Colon (tissue), 2 donors: Measurements from ENCODE around the gene PCNX1.
"Not testable (repeated sequence)": the region's sequence is repeated elsewhere in the genome, so short reads cannot be mapped to it uniquely, and the experiment has no call there.

Experiments
- FAIRE-seq: peaks from 2 replicates; lab custom pipeline; 2012; peaks lifted over from hg19 to GRCh38; lab: Jason Lieb, UNC
- donor health status: control.
- donor health status: control.

Gene PCNX1

GRCh38 chr14:71129716-71130490, 222.6 kb downstream of the PCNX1 start:
- not testable (repeated sequence) for FAIRE-seq

GRCh38 chr14:71130491-71131179, 223.4 kb downstream of the PCNX1 start:
- no peak for FAIRE-seq

GRCh38 chr14:71133296-71133695, 226.0 kb downstream of the PCNX1 start:
- no peak for FAIRE-seq

- FAIRE-seq = no peak
Observed at GRCh38 chr14:71135496-71135895, 228.2 kb downstream of the PCNX1 start.

- FAIRE-seq = no peak
Observed at GRCh38 chr14:71135911-71136310, 228.7 kb downstream of the PCNX1 start.

- no peak for FAIRE-seq
Observed at GRCh38 chr14:71136386-71137060, 229.3 kb downstream of the PCNX1 start.

GRCh38 chr14:71137536-71138447, 230.5 kb downstream of the PCNX1 start:
- no peak for FAIRE-seq

- no peak for FAIRE-seq
Observed at GRCh38 chr14:71138448-71139293, 231.4 kb downstream of the PCNX1 start.

- no peak for FAIRE-seq
Observed at GRCh38 chr14:71139294-71139946, 232.2 kb downstream of the PCNX1 start.

GRCh38 chr14:71140157-71140556, 232.9 kb downstream of the PCNX1 start:
- no peak for FAIRE-seq

GRCh38 chr14:71141701-71142374, 234.6 kb downstream of the PCNX1 start:
- no peak for FAIRE-seq

GRCh38 chr14:71142375-71143038, 235.2 kb downstream of the PCNX1 start:
- FAIRE-seq = no peak

GRCh38 chr14:71143381-71144290, 236.4 kb downstream of the PCNX1 start:
- FAIRE-seq = no peak

- not testable (repeated sequence) for FAIRE-seq
Observed at GRCh38 chr14:71147335-71147734, 240.1 kb downstream of the PCNX1 start.

GRCh38 chr14:71148627-71149026, 241.4 kb downstream of the PCNX1 start:
- no peak for FAIRE-seq

- no peak for FAIRE-seq
Observed at GRCh38 chr14:71150737-71151136, 243.5 kb downstream of the PCNX1 start.

GRCh38 chr14:71155743-71156142, 248.5 kb downstream of the PCNX1 start:
- no peak for FAIRE-seq
